H9 (cell line): ENCODE data around the gene TTC28. TPM values are rescaled to one million over a fixed set of nuclear protein-coding genes. Genes with fewer than 3 reads are reported as not detected.

Source experiments
- DNase-seq: peaks from one replicate; pipeline ENCODE4 v3.0.0-alpha.2; 2017
- H2AFZ ChIP-seq: one replicate; pipeline ENCODE4 v1.6.1; 2013; ENCODE audit warnings: mild to moderate bottlenecking, low read length, control low read depth, moderate library complexity
- H2AK5ac ChIP-seq: 2 replicates; pipeline ENCODE4 v1.6.1; 2013; ENCODE audit warnings: low read length, control low read depth, mixed read lengths; ENCODE audit not compliant: insufficient read length
- H2BK120ac ChIP-seq: one replicate; pipeline ENCODE4 v1.6.1; 2013; ENCODE audit warnings: low read depth, mild to moderate bottlenecking, low read length, control low read depth, inconsistent platforms; ENCODE audit not compliant: poor library complexity, severe bottlenecking
- H2BK12ac ChIP-seq: 2 replicates; pipeline ENCODE4 v1.6.1; 2013; ENCODE audit warnings: low read length, control low read depth, mixed read lengths, low read depth; ENCODE audit not compliant: insufficient read length
- H2BK15ac ChIP-seq: 2 replicates; pipeline ENCODE4 v1.6.1; 2013; ENCODE audit warnings: low read depth, low read length, control low read depth
- H2BK20ac ChIP-seq: one replicate; pipeline ENCODE4 v1.6.1; 2013; ENCODE audit warnings: low read depth, mild to moderate bottlenecking, low read length, control low read depth, inconsistent platforms; ENCODE audit not compliant: poor library complexity, severe bottlenecking
- H2BK5ac ChIP-seq: 2 replicates; pipeline ENCODE4 v1.6.1; 2013; ENCODE audit warnings: low read length, control low read depth, mixed read lengths; ENCODE audit not compliant: insufficient read length
- H3K14ac ChIP-seq: 2 replicates; pipeline ENCODE4 v1.6.1; 2013; ENCODE audit warnings: low read length, control low read depth; ENCODE audit not compliant: insufficient read depth
- H3K18ac ChIP-seq: 2 replicates; pipeline ENCODE4 v1.6.1; 2013; ENCODE audit warnings: low read depth, mild to moderate bottlenecking, mixed read lengths, low read length, control low read depth; ENCODE audit not compliant: insufficient read length
- H3K23ac ChIP-seq: 2 replicates; pipeline ENCODE4 v1.6.1; 2013; ENCODE audit warnings: low read length, control low read depth, mixed read lengths, low read depth; ENCODE audit not compliant: insufficient read length
- H3K23me2 ChIP-seq: 2 replicates; pipeline ENCODE4 v1.6.1; 2013; ENCODE audit warnings: low read depth, mild to moderate bottlenecking, mixed read lengths, low read length, control low read depth; ENCODE audit not compliant: insufficient read length, poor library complexity, severe bottlenecking
- H3K27ac ChIP-seq: 2 replicates; pipeline ENCODE4 v1.5.1; 2013; ENCODE audit warnings: low read length, control low read depth, mixed read lengths, low read depth; ENCODE audit not compliant: insufficient read length
- H3K27me3 ChIP-seq: 2 replicates; pipeline ENCODE4 v1.6.1; 2013; ENCODE audit warnings: low read length, control low read depth, inconsistent platforms; ENCODE audit not compliant: insufficient read depth
- H3K4ac ChIP-seq: 2 replicates; pipeline ENCODE4 v1.6.1; 2013; ENCODE audit warnings: low read depth, mild to moderate bottlenecking, control low read depth, inconsistent platforms, low read length, moderate library complexity
- H3K4me1 ChIP-seq: 2 replicates; pipeline ENCODE4 v1.6.1; 2013; ENCODE audit warnings: low read length, control low read depth, inconsistent platforms; ENCODE audit not compliant: insufficient read depth
- H3K4me2 ChIP-seq: 2 replicates; pipeline ENCODE4 v1.6.1; 2013; ENCODE audit warnings: low read length, control low read depth, mixed read lengths; ENCODE audit not compliant: insufficient read length, insufficient read depth
- H3K56ac ChIP-seq: 2 replicates; pipeline ENCODE4 v1.6.1; 2013; ENCODE audit warnings: low read depth, mild to moderate bottlenecking, mixed read lengths, low read length, control low read depth; ENCODE audit not compliant: insufficient read length
- H3K79me1 ChIP-seq: 2 replicates; pipeline ENCODE4 v1.6.1; 2013; ENCODE audit warnings: low read depth, mild to moderate bottlenecking, moderate library complexity, low read length, control low read depth, inconsistent platforms; ENCODE audit not compliant: insufficient read depth, poor library complexity, severe bottlenecking
- H3K79me2 ChIP-seq: 2 replicates; pipeline ENCODE4 v1.6.1; 2013; ENCODE audit warnings: low read length, control low read depth, inconsistent platforms; ENCODE audit not compliant: insufficient read depth
- H3K9ac ChIP-seq: 2 replicates; pipeline ENCODE4 v1.6.1; 2013; ENCODE audit warnings: low read length, control low read depth, mixed read lengths; ENCODE audit not compliant: insufficient read length; ENCODE audit errors: extremely low read depth
- H3K9me3 ChIP-seq: one replicate; pipeline ENCODE4 v1.6.1; 2013; ENCODE audit warnings: low read depth, low read length, inconsistent platforms; ENCODE audit not compliant: control insufficient read depth
- H3T11ph ChIP-seq: one replicate; pipeline ENCODE4 v1.6.1; 2013; ENCODE audit warnings: mild to moderate bottlenecking, low read length, control low read depth, inconsistent platforms
- H4K20me1 ChIP-seq: one replicate; pipeline ENCODE4 v1.6.1; 2013; ENCODE audit not compliant: control insufficient read depth, insufficient read length, insufficient read depth
- H4K5ac ChIP-seq: 2 replicates; pipeline ENCODE4 v1.6.1; 2013; ENCODE audit warnings: low read depth, mild to moderate bottlenecking, mixed read lengths, low read length, control low read depth; ENCODE audit not compliant: insufficient read length
- H4K8ac ChIP-seq: replicated peaks from 2 replicates; pipeline ENCODE4 v1.6.1; 2013; ENCODE audit warnings: low read length, control low read depth, mixed read lengths, low read depth; ENCODE audit not compliant: insufficient read length
- H4K91ac ChIP-seq: 2 replicates; pipeline ENCODE4 v1.6.1; 2013; ENCODE audit warnings: low read depth, mild to moderate bottlenecking, moderate library complexity, mixed read lengths, low read length, control low read depth; ENCODE audit not compliant: insufficient read length
- H3K27ac Mint-ChIP-seq, 3 experiments: 2 replicates in 2 of 3; 3 replicates in 1 of 3; pipeline ENCODE4 v1.8.0; 2020 to 2021; ENCODE audit warnings: mixed read lengths in 3 of 3, mild to moderate bottlenecking in 1 of 3, moderate library complexity in 1 of 3
- H3K27me3 Mint-ChIP-seq: 2 replicates; pipeline ENCODE4 v1.8.0; 2021; ENCODE audit warnings: low read depth, mild to moderate bottlenecking, moderate library complexity, mixed read lengths
- H3K36me3 Mint-ChIP-seq, 3 experiments: 2 replicates in 2 of 3; 3 replicates in 1 of 3; pipeline ENCODE4 v1.8.0; 2020 to 2021; ENCODE audit warnings: low read depth in 3 of 3, mixed read lengths in 3 of 3; ENCODE audit not compliant: insufficient read depth in 1 of 3
- H3K4me1 Mint-ChIP-seq, 2 experiments: 2 replicates each; pipeline ENCODE4 v1.8.0; 2020; ENCODE audit warnings: mixed read lengths in 2 of 2
- H3K4me3 Mint-ChIP-seq, 2 experiments: 2 replicates in 1 of 2; 3 replicates in 1 of 2; pipeline ENCODE4 v1.8.0; 2020 to 2021; ENCODE audit warnings: mild to moderate bottlenecking in 2 of 2, mixed read lengths in 2 of 2, moderate library complexity in 1 of 2
- H3K9me3 Mint-ChIP-seq, 2 experiments: 2 replicates in 1 of 2; 3 replicates in 1 of 2; pipeline ENCODE4 v1.8.0; 2020; ENCODE audit warnings: mild to moderate bottlenecking in 2 of 2, mixed read lengths in 2 of 2, moderate library complexity in 1 of 2
- WGBS: extraction: QIAGEN DNeasy Blood & Tissue Kit; methylation state at CpG from one replicate; pipeline ENCODE4 v1.1.7; 2013; ENCODE audit warnings: missing lambda C conversion rate, low lambda C conversion rate, mixed read lengths; ENCODE audit not compliant: insufficient read length; ENCODE audit errors: extremely low coverage; 5-methylcytosine and 5-hydroxymethylcytosine counted together
- total RNA-seq: library from RNA; stranded (reverse); gene quantifications from 2 replicates; pipeline ENCODE4 v1.2.1, GENCODE V29; 2021
- TF ChIP-seq, protein P1 (sequence below): fragments of 200-600 bp; sonication (generic); conservative IDR thresholded peaks from 3 replicates; pipeline ENCODE4 v1.8.0; 2021; ENCODE audit warnings: antibody characterized with exemption, mild to moderate bottlenecking

The TTC28 gene
- total RNA-seq, 1 experiment from 2014 or later = 13.6 TPM

DNA sequence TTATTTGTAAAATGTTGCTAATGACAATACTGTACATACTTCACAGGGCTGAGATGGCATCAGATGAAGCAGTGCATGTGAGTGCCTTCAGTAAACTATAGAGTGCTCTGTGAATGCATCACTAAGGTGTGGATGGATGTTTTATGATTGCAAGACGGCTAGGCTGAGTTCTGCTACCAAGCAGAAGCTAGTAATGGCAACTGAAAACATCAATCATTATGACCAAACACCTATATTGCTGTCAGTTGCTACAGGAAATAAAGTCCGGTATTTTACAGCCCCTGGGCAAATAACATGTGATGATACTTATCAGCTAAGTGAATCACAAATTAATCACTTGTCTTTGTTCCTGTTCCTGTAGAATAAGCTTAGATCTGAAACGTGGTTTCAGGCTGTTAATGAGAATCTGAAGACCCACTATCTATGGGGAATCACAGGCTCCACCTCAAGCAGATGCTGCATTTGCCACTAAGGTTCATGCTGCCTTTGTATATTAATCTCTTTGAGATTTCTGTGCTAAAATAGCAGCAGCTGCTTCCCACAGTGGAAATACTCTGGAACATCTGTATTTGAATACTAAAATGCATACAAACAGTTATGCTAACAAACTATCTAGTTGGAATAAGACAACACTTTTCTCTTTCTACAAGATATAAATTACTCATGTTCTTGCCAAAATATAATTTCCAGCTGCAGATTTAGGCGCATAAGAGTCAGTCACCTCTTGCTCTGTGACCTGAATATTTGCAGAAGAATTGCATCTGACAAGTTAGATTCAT, 506.6 kb downstream of the TTC28 start:
- no peak overlapping the region for H2BK12ac ChIP-seq
- no peaks in the 10 kb centered on the region for H3K79me2 ChIP-seq
- H3K36me3 Mint-ChIP-seq = peaks cover 3 to 5% (median 4%) of the 10 kb centered on the region in 3 experiments; a peak in 4 of 7 replicates
- no peak overlapping the region for H2AK5ac ChIP-seq
- H3K9me3 ChIP-seq = no peaks in the 10 kb centered on the region
- H3K9ac ChIP-seq = no peak overlapping the region
- no peaks in the 10 kb centered on the region for H3K23me2 ChIP-seq
- H3K27ac Mint-ChIP-seq = no peak overlapping the region
- H3K9me3 Mint-ChIP-seq = peaks cover 4 to 6% of the 10 kb centered on the region in 2 experiments; a peak in 3 of 5 replicates
- DNase-seq = no peak
- H3K79me1 ChIP-seq = no peaks in the 10 kb centered on the region
- no peak overlapping the region for H3K27ac ChIP-seq
- TF ChIP-seq, protein P1, sequence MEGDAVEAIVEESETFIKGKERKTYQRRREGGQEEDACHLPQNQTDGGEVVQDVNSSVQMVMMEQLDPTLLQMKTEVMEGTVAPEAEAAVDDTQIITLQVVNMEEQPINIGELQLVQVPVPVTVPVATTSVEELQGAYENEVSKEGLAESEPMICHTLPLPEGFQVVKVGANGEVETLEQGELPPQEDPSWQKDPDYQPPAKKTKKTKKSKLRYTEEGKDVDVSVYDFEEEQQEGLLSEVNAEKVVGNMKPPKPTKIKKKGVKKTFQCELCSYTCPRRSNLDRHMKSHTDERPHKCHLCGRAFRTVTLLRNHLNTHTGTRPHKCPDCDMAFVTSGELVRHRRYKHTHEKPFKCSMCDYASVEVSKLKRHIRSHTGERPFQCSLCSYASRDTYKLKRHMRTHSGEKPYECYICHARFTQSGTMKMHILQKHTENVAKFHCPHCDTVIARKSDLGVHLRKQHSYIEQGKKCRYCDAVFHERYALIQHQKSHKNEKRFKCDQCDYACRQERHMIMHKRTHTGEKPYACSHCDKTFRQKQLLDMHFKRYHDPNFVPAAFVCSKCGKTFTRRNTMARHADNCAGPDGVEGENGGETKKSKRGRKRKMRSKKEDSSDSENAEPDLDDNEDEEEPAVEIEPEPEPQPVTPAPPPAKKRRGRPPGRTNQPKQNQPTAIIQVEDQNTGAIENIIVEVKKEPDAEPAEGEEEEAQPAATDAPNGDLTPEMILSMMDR = no peak
- H3K4me1 ChIP-seq = no peaks in the 10 kb centered on the region
- no peaks in the 10 kb centered on the region; the same call in 1 of the 2 replicates for H3K27me3 Mint-ChIP-seq
- no peak overlapping the region for H3K18ac ChIP-seq
- H2BK20ac ChIP-seq = no peak overlapping the region
- H3K4me1 Mint-ChIP-seq = peaks cover 7 to 8% of the 10 kb centered on the region in 2 experiments
- no peak overlapping the region for H3K4ac ChIP-seq
- H2BK120ac ChIP-seq = no peak overlapping the region
- no peak overlapping the region for H2BK5ac ChIP-seq
- no peak overlapping the region for H3K56ac ChIP-seq
- H3K23ac ChIP-seq = no peak overlapping the region
- no peak overlapping the region for H4K8ac ChIP-seq
- H3K4me3 Mint-ChIP-seq = no peak overlapping the region
- H3K27me3 ChIP-seq = no peaks in the 10 kb centered on the region
- no peak overlapping the region for H4K5ac ChIP-seq
- H3T11ph ChIP-seq = no peak overlapping the region
- H4K20me1 ChIP-seq = no peaks in the 10 kb centered on the region
- H2BK15ac ChIP-seq = no peak overlapping the region
- no CpG with 5 or more reads among the region's 4 CpGs for WGBS
- H4K91ac ChIP-seq = no peak overlapping the region
- no peak overlapping the region for H2AFZ ChIP-seq
- H3K4me2 ChIP-seq = no peak overlapping the region
- H3K14ac ChIP-seq = no peak overlapping the region
